Esophagus muscularis mucosa (tissue), 4 donors: ENCODE data around the gene MBNL3. TPM values are rescaled to one million over a fixed set of nuclear protein-coding genes. Genes with fewer than 3 reads are reported as not detected.

Source experiments
- DNase-seq: peaks from one replicate; pipeline ENCODE4 v3.0.0-alpha.2; 2017; ENCODE audit errors: extremely low spot score
- H3K27ac ChIP-seq, 4 donors: fragments of 200-600 bp; sonication (generic); replicated peaks in 1 of 4; 1 replicate in 3 of 4; 2 replicates in 1 of 4; pipeline ENCODE4 v1.5.1; 2016 to 2019; ENCODE audit warnings: mild to moderate bottlenecking in 1 of 4
- H3K27me3 ChIP-seq, 4 donors: fragments of 200-600 bp; sonication (generic); one replicate each; pipeline versions ENCODE4 v1.5.1 to v1.6.0; 2016 to 2019
- H3K36me3 ChIP-seq, 4 donors: fragments of 200-600 bp; sonication (generic); one replicate each; pipeline ENCODE4 v1.5.1; 2016 to 2019
- H3K4me1 ChIP-seq, 4 donors: fragments of 200-600 bp; sonication (generic); one replicate each; pipeline ENCODE4 v1.5.1; 2016 to 2019
- H3K4me3 ChIP-seq, 4 donors: fragments of 200-600 bp; sonication (generic); 1 replicate in 2 of 4; 2 replicates in 2 of 4; pipeline ENCODE4 v1.5.1; 2016 to 2019; ENCODE audit warnings: mild to moderate bottlenecking in 4 of 4, moderate library complexity in 1 of 4
- H3K9me3 ChIP-seq, 4 donors: fragments of 200-600 bp; sonication (generic); 1 replicate in 3 of 4; 2 replicates in 1 of 4; pipeline ENCODE4 v1.5.1; 2016 to 2019
- CTCF ChIP-seq, 3 experiments: fragments of 200-600 bp in 2 of 3; fragments of 450-650 bp in 1 of 3; sonication (generic) in 2 of 3; IDR thresholded peaks; one replicate each; pipeline ENCODE4 v1.5.1; 2017 to 2019; ENCODE audit warnings: antibody characterized with exemption in 3 of 3, mild to moderate bottlenecking in 2 of 3, moderate library complexity in 1 of 3
- EP300 ChIP-seq: sonication (generic); formaldehyde crosslinking; IDR thresholded peaks from one replicate; pipeline ENCODE4 v1.6.1; 2017; ENCODE audit warnings: antibody characterized with exemption
- POLR2A ChIP-seq: fragments of 450-650 bp; IDR thresholded peaks from one replicate; pipeline ENCODE4 v1.6.1; 2017; ENCODE audit warnings: antibody characterized with exemption, moderate library complexity, mild to moderate bottlenecking, low read depth
- POLR2AphosphoS5 ChIP-seq, 2 donors: sonication (generic); formaldehyde crosslinking; IDR thresholded peaks; one replicate each; pipeline ENCODE4 v1.6.1; 2017; ENCODE audit warnings: antibody characterized with exemption in 2 of 2
- WGBS: methylation state at CpG from one replicate; pipeline ENCODE4 v1.1.5; 2018; 5-methylcytosine and 5-hydroxymethylcytosine counted together
- intact Hi-C: fragments of 100-400 bp; cut with DNase I; formaldehyde crosslinking; loops from one replicate; pipeline ENCODE4 v1.15.1; 2023
- total RNA-seq, 4 donors: library from RNA; depleted of rRNA; stranded (reverse); fragments of >200 nt; gene quantifications; one replicate each; pipeline versions ENCODE4 v1.1.0 to v1.2.1, GENCODE V29; 2016

The MBNL3 gene
- total RNA-seq: 10 to 100 TPM in 2 of 4 donors, 1 to 10 TPM in 2; 1.7 to 13.8 (median 6.8) TPM

DNA sequence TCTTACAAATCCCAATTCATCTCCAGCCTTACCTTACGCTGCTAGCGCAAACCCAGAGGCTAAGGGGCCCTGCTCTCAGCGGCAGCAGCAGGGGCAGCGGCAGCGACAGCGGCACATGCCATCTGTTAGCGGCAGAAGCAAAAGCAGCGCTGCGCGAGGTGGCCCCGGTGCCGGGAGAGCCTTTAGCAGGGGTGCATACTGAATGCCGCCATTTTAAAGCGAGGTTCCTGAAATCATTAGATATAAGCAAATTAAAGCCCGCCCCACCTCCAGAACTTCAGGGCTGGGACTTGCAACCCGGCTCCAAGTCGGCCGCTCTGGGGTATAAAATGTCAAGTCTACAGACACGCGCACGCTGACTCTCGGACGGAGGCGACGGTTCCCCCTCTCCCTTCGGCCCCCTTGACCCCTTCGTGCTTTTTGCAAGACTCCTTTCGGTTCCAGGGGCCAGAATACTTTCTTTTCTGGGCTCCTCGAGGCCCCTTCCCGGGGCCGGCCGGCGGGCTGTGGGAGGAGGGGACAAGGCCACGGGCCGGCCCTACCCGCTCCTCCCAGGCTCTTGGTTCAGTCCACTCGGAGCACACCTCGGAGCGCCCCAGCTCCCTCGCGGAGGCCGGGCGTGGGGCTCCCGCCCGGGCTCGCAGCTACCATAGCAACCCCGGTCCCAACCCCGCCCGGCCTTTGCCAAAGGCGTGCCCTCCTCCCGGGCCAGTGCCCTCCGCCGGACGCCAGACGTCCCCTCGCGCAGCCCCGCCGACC, at the start of gene MBNL3:
MBNL3 (minus strand) TSS at position 220 of the 759 bp plus-strand sequence. CDS start 49,427 bp downstream, outside the sequence.
- Histone ChIP-seq H3K27me3 (peaks cover 0 to 8% (median 0%) of the 10 kb centered on the region in 4 donors), H3K4me3 (peak within 1 kb of the TSS; percentile 57 to 63 (median 59)), H3K36me3 (no peaks in the 10 kb centered on the region), H3K27ac (peak within 1 kb of the TSS; percentile 53 to 77 (median 64)), H3K4me1 (peaks cover 0 to 4% (median 2%) of the 10 kb centered on the region in 4 donors), H3K9me3 (no peaks in the 10 kb centered on the region)
- intact Hi-C loops: no loop called here
- WGBS: 42% methylated on average over 29 of the region's 59 CpGs
- DNase-seq: no peak
- TF ChIP-seq POLR2AphosphoS5 (IDR thresholded peaks at IDR 0.05) (no peak), EP300 (no peak), CTCF (IDR thresholded peaks at IDR 0.05) (no peak), POLR2A (no peak)

GRCh38 chrX:132533409-132533808, 44.6 kb upstream of the MBNL3 start:
- Histone ChIP-seq H3K4me3 (no peak overlapping the region), H3K27me3 (no peaks in the 10 kb centered on the region), H3K4me1 (no peaks in the 10 kb centered on the region), H3K9me3 (no peaks in the 10 kb centered on the region), H3K27ac (no peak overlapping the region), H3K36me3 (no peaks in the 10 kb centered on the region)
- intact Hi-C loops: no loop called here
- TF ChIP-seq POLR2AphosphoS5 (IDR thresholded peaks at IDR 0.05) (no peak), CTCF (IDR thresholded peaks at IDR 0.05) (no peak), POLR2A (no peak), EP300 (no peak)
- 40% methylated on average over 2 of the region's 2 CpGs for WGBS
- no peak for DNase-seq

GRCh38 chrX:132532913-132533312, 44.1 kb upstream of the MBNL3 start:
- intact Hi-C loops: no loop called here
- no peak for TF ChIP-seq POLR2AphosphoS5 (IDR thresholded peaks at IDR 0.05)
- TF ChIP-seq EP300: no peak
- no peak for TF ChIP-seq CTCF (IDR thresholded peaks at IDR 0.05)
- TF ChIP-seq POLR2A: no peak
- DNase-seq: no peak
- Histone ChIP-seq H3K36me3 (no peaks in the 10 kb centered on the region), H3K4me1 (no peaks in the 10 kb centered on the region), H3K9me3 (no peaks in the 10 kb centered on the region), H3K4me3 (no peak overlapping the region), H3K27ac (no peak overlapping the region), H3K27me3 (no peaks in the 10 kb centered on the region)
- 40% methylated on average over 1 of the region's 1 CpG for WGBS

- H3K36me3 ChIP-seq: no peaks in the 10 kb centered on the region
- H3K27ac ChIP-seq: no peak overlapping the region
- intact Hi-C loops: no loop called here
- no peak for DNase-seq
- no peak for TF ChIP-seq POLR2A
- TF ChIP-seq EP300: no peak
- no peak for TF ChIP-seq POLR2AphosphoS5 (IDR thresholded peaks at IDR 0.05)
- TF ChIP-seq CTCF (IDR thresholded peaks at IDR 0.05): no peak
- 81% methylated on average over 1 of the region's 1 CpG for WGBS
- H3K9me3 ChIP-seq: no peaks in the 10 kb centered on the region
- H3K4me1 ChIP-seq: no peaks in the 10 kb centered on the region
- H3K4me3 ChIP-seq: no peak overlapping the region
- no peaks in the 10 kb centered on the region for H3K27me3 ChIP-seq
Measured at GRCh38 chrX:132532097-132532496, 43.3 kb upstream of the MBNL3 start.
